GM18909 (cell line): Measurements from ENCODE around the gene MMP23B.

ENCODE experiments used
- ATAC-seq: cut with Tn5 transposase; IDR thresholded peaks from one replicate; pipeline ENCODE4 v1.9.1; 2021; ENCODE audit warnings: mild to moderate bottlenecking; ENCODE audit not compliant: unreplicated experiment, poor library complexity

MMP23B gene

GRCh38 chr1:1618396-1619068, 13.4 kb upstream of the MMP23B start:
- ATAC-seq = no peak

- no peak for ATAC-seq
Observed at GRCh38 chr1:1619917-1620361, 12.0 kb upstream of the MMP23B start.

- ATAC-seq = no peak
Observed at GRCh38 chr1:1620433-1621139, 11.4 kb upstream of the MMP23B start.

DNA sequence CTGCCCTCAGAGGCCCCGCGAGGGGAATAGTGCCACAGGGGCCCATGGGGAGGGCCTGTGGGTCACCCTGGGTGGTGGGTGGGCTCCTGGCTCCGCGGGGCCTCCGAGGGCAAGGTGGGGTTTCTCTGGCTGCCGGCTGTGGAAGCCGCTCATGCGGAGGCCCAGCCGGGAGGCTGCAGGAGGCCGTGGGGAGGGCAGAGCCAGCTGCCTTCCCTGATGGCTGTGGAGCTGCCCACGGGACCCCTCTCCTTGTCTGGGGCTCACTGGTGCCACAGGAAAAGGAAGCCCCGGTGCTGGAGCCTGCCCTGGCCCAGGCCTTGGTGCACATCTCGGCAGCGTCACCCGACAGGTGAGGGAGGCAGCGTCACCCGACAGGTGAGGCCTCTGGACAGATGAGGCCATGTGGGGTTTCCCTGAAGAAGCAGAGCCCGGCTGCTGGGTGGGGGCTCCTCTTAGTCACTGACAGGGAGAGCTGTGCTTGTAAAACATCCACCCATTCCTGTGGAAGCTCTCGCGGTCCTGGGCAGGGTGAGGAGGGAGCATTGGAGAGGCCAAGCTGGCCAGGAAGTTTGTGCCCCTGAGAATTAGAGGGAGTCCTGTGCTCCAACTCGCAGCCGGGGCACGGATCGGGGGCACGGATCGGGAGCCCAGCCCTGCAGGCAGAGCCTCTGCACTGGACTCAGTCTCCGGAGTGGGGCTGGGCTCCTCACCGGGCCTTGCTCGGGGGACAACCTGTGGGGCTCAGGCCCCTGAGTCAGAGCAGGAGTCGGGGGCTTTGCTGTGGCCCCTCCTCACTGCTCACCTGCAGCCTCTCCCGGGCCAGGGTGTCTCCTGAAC, 10.6 kb upstream of the MMP23B start:
- ATAC-seq = no peak

DNA sequence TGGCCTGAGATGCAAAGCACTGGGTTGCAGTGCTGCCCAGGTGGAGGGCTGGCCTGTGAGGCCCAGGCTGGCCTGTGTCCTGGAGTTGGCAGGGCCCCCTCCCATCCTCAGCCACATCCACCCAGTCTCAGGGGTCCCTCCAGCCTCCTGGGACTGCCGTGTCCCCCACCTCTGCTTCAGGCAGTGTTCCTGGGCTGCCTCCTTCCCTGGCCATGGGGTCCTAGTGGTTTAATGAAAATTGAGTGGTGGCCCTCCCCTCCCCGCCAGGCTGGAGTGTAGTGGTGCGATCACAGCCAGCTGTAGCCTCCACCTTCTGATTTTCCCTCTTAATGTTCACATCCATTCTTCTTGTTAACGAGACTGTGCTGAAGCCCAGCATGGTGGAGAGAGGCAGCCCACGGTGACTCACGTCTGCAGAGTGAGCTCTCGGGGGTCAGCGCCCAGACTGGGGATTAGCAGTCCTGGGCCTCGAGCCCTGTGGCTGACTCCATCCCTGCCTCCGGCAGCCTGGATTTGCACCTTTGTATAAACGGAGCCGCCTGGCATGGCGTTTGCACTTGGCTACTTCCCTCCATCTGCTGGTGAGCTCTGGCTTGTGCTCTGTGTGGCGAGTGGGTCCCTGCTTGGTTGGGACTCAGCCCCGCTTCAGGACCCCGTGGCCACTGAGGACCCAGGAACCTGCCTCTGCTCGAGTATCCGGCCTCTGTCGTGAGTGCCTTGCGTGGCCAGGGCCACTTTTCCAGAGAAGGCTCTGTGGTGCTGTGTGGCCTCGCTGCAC, 9.8 kb upstream of the MMP23B start:
- ATAC-seq = no peak

DNA sequence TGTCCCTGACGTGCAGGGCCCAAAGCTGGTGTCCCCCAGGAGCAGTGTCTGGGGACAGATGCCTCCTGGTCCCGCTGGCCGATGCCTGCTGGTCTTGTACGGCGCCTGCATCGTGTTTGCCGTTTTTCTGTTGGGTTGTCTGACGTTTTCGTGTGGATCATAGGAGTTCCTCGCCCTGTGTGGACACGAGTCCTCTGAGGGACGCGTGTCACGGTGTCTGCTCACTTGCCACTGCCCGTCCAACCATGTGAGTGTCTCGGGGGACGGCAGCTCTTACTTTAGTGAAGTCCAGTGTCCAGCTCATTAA, 9.2 kb upstream of the MMP23B start:
- no peak for ATAC-seq

DNA sequence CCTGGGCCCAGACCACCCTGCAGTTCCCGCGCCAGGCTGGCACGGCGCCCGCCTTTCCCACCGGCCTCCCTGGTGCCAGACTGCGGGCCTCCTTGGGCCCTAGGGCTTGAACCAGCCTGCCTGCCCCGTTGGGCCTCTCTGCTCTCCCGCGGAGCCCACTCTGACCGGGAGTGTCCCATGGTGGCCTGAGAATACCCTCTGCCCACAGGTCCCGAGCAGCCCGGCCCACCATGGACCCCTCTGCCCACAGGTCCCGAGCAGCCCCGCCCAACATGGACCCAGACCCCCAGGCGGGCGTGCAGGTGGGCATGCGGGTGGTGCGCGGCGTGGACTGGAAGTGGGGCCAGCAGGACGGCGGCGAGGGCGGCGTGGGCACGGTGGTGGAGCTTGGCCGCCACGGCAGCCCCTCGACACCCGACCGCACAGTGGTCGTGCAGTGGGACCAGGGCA, 8.8 kb upstream of the MMP23B start:
- no peak for ATAC-seq

GRCh38 chr1:1623631-1624442, 8.1 kb upstream of the MMP23B start:
- ATAC-seq = no peak

DNA sequence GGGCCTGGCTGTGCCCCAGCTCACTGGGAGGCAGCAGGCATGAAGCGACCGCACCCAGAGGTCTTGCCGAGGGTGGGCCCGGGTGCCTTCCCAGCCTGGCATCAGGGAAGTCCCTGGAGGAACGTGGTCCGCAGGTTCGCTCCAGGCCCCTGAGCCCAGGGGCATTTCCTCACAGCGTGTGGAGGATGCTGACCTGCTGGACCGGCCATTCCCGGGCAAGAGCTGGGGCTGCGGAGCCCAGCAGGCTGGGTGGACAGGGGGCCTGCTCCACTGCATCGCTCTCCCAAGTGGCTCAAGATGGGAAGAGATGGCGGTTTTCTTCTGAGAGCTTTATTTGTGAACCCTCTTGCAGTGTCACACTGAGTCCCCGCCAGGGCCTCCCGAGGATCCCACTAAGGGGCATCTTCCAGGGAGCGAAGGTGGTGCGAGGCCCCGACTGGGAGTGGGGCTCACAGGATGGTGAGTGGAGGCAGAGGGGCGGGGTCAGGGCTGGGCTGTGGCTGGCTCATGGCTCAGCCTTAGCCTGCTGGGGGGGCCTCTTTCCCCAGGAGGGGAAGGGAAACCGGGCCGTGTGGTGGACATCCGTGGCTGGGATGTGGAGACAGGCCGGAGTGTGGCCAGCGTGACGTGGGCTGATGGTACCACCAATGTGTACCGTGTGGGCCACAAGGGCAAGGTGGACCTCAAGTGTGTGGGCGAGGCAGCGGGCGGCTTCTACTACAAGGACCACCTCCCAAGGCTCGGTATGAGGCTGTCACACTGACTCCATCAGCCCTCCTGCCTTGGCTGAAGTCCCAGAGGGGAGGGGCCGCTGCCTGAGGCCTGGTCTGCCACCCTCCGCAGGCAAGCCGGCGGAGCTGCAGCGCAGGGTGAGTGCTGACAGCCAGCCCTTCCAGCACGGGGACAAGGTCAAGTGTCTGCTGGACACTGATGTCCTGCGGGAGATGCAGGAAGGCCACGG, 7.2 kb upstream of the MMP23B start:
- no peak for ATAC-seq

- no peak for ATAC-seq
Observed at GRCh38 chr1:1625404-1625775, 6.6 kb upstream of the MMP23B start.

GRCh38 chr1:1625824-1626206, 6.2 kb upstream of the MMP23B start:
- no peak for ATAC-seq

GRCh38 chr1:1626207-1627141, 5.5 kb upstream of the MMP23B start:
- no peak for ATAC-seq

DNA sequence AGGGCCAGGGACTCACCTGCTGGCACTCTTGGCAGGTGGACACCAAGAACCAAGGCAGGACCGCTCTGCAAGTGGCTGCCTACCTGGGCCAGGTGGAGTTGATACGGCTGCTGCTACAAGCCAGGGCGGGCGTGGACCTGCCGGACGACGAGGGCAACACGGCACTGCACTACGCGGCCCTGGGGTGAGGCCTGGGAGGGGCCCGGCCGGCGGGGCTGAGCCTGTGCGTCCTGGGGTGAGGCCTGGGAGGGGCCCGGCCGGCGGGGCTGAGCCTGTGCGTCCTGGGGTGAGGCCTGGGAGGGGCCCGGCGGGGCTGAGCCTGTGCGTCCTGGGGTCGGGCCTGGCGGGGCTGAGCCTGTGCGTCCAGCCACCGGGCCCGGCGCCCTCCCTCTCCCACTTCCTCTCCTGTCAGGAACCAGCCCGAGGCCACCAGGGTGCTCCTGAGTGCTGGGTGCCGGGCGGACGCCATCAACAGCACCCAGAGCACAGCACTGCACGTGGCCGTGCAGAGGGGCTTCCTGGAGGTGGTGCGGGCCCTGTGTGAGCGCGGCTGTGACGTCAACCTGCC, 4.6 kb upstream of the MMP23B start:
- no peak for ATAC-seq

- no peak for ATAC-seq
Observed at GRCh38 chr1:1627829-1628753, 3.9 kb upstream of the MMP23B start.

- no peak for ATAC-seq
Observed at GRCh38 chr1:1628754-1629429, 3.1 kb upstream of the MMP23B start.
